ENCODE results near the gene VTA1. TPM values are rescaled to one million over a fixed set of nuclear protein-coding genes. Genes with fewer than 3 reads are reported as not detected.

VTA1 gene
- total and polyA plus RNA-seq, 8 donors = 15.6 to 56.8 (median 25.8) TPM

- no peak overlapping the region for H3K27ac ChIP-seq
- no peaks in the 10 kb centered on the region for H3K4me1 ChIP-seq
- no peak for DNase-seq
- H3K4me3 ChIP-seq = no peak overlapping the region
- WGBS, 5 donors = 100% methylated on average over 1 of the region's 1 CpG
- H3K9me3 ChIP-seq = peaks cover 0 to 8% (median 2%) of the 10 kb centered on the region in 4 donors
- H3K27me3 ChIP-seq = no peaks in the 10 kb centered on the region
- peaks cover 11 to 58% (median 46%) of the 10 kb centered on the region in 4 donors for H3K36me3 ChIP-seq
- intact Hi-C loops (cut with DNase I; ENCODE audit: low total_unique reads) = no loop called here
- TF ChIP-seq POLR2AphosphoS5 (IDR thresholded peaks at IDR 0.05) = no peak
- TF ChIP-seq CTCF (IDR thresholded peaks at IDR 0.05) = no peak
- no peak for TF ChIP-seq EP300 (IDR thresholded peaks at IDR 0.05)
- TF ChIP-seq POLR2A (IDR thresholded peaks at IDR 0.05) = no peak
These were observed 66.3 kb downstream of the VTA1 start for GRCh38 chr6:142213402-142213801.

GRCh38 chr6:142218446-142218845, 71.4 kb downstream of the VTA1 start:
- Histone ChIP-seq H3K4me1 (no peaks in the 10 kb centered on the region), H3K9me3 (peaks cover 0 to 2% (median under 1%) of the 10 kb centered on the region in 4 donors), H3K27me3 (no peaks in the 10 kb centered on the region), H3K27ac (no peak overlapping the region), H3K36me3 (peaks cover 6 to 44% (median 31%) of the 10 kb centered on the region in 4 donors), H3K4me3 (no peak overlapping the region)
- TF ChIP-seq CTCF (IDR thresholded peaks at IDR 0.05) = no peak
- TF ChIP-seq POLR2A (IDR thresholded peaks at IDR 0.05) = no peak
- no peak for TF ChIP-seq EP300 (IDR thresholded peaks at IDR 0.05)
- TF ChIP-seq POLR2AphosphoS5 (IDR thresholded peaks at IDR 0.05) = no peak
- DNase-seq = peak in 1 of 2 donors; percentile 18
- intact Hi-C loops (cut with DNase I; ENCODE audit: low total_unique reads) = no loop called here
- WGBS, 5 donors = 74 to 84% (median 84%) methylated on average over 2 of the region's 2 CpGs

DNA sequence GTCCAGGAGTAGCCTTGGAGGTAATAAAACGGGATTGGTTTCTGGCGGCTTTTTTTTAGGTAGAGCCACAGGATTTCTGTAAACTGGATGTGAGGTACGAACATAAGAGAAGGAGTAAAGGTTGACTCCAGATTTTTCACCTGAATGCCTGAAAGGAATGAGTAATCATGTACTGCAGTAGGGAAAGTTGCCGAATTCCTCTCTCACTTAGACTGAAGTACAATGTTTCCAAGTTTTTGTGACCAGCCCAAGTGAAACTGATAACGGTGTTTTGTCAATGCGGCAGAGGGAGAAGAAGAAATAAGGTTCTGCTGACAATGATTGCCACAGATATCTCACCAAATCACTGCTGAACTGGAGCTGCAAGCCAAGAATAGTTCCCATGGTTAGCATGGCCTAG, 75.0 kb downstream of the VTA1 start:
- TF ChIP-seq EP300 (IDR thresholded peaks at IDR 0.05) = no peak
- no peak for TF ChIP-seq CTCF (IDR thresholded peaks at IDR 0.05)
- TF ChIP-seq POLR2A (IDR thresholded peaks at IDR 0.05) = no peak
- no peak for TF ChIP-seq POLR2AphosphoS5 (IDR thresholded peaks at IDR 0.05)
- Histone ChIP-seq H3K4me1 (no peaks in the 10 kb centered on the region), H3K27ac (no peak overlapping the region), H3K27me3 (no peaks in the 10 kb centered on the region), H3K36me3 (peaks cover 0 to 24% (median 15%) of the 10 kb centered on the region in 4 donors), H3K9me3 (peaks cover 0 to under 1% (median under 1%) of the 10 kb centered on the region in 4 donors), H3K4me3 (no peak overlapping the region)
- 70 to 80% (median 74%) methylated on average over 6 of the region's 6 CpGs for WGBS, 5 donors
- intact Hi-C loops (cut with DNase I; ENCODE audit: low total_unique reads) = no loop called here
- no peak for DNase-seq

GRCh38 chr6:142223938-142224337, 76.9 kb downstream of the VTA1 start:
- Histone ChIP-seq H3K36me3 (peaks cover 0 to 16% (median 6%) of the 10 kb centered on the region in 4 donors), H3K4me1 (no peaks in the 10 kb centered on the region), H3K9me3 (peaks cover 0 to 19% (median 11%) of the 10 kb centered on the region in 4 donors), H3K27ac (no peak overlapping the region), H3K4me3 (no peak overlapping the region), H3K27me3 (no peaks in the 10 kb centered on the region)
- intact Hi-C loops (cut with DNase I; ENCODE audit: low total_unique reads) = no loop called here
- TF ChIP-seq POLR2AphosphoS5 (IDR thresholded peaks at IDR 0.05) = no peak
- TF ChIP-seq EP300 (IDR thresholded peaks at IDR 0.05) = no peak
- no peak for TF ChIP-seq CTCF (IDR thresholded peaks at IDR 0.05)
- no peak for TF ChIP-seq POLR2A (IDR thresholded peaks at IDR 0.05)
- DNase-seq = no peak
- 84 to 86% (median 85%) methylated on average over 8 of the region's 8 CpGs for WGBS, 5 donors

Measured in stomach (tissue), 9 donors.